ENCODE data around the gene SVIL.

SVIL gene

GRCh38 chr10:29415876-29416275 lies 218.9 kb downstream of the SVIL start:
- H3K27me3 ChIP-seq (ENCODE audit: insufficient read depth, insufficient read length) = no peaks in the 10 kb centered on the region
- H3K9me3 ChIP-seq (ENCODE audit: insufficient read depth, low read length) = peaks cover 4% of the 10 kb centered on the region; the same call in 1 of the 2 replicates

GRCh38 chr10:29414501-29414900 lies 220.3 kb downstream of the SVIL start:
- Histone ChIP-seq H3K9me3 (ENCODE audit: insufficient read depth, low read length) (peaks cover 12% of the 10 kb centered on the region; the same call in 1 of the 2 replicates), H3K36me3 (ENCODE audit: insufficient read depth, insufficient read length, low read length) (no peaks in the 10 kb centered on the region), H3K27me3 (ENCODE audit: insufficient read depth, insufficient read length) (no peaks in the 10 kb centered on the region), H3K4me3 (ENCODE audit: insufficient read length, low read depth) (no peak overlapping the region), H3K4me1 (ENCODE audit: insufficient read depth, insufficient read length) (no peaks in the 10 kb centered on the region), H3K9ac (ENCODE audit: insufficient read length, low read depth) (no peak overlapping the region)
- TF ChIP-seq SUZ12 (IDR thresholded peaks at IDR 0.05; ENCODE audit: extremely low read depth, insufficient read depth, insufficient read length) = no peak
- TF ChIP-seq YY1 (IDR thresholded peaks at IDR 0.05; ENCODE audit: insufficient read depth, insufficient read length) = no peak
- TF ChIP-seq ZNF274 (IDR thresholded peaks at IDR 0.05; ENCODE audit: low read depth, low read length) = no peak
- DNase-seq (ENCODE audit: low read depth, low spot score) = no peak

More at GRCh38 chr10:29415876-29416275, 218.9 kb downstream of the SVIL start:
- no peak overlapping the region for H3K4me3 ChIP-seq (ENCODE audit: insufficient read length, low read depth)
- no peak for DNase-seq (ENCODE audit: low read depth, low spot score)
- H3K4me1 ChIP-seq (ENCODE audit: insufficient read depth, insufficient read length) = no peaks in the 10 kb centered on the region
- H3K36me3 ChIP-seq (ENCODE audit: insufficient read depth, insufficient read length, low read length) = no peaks in the 10 kb centered on the region
- TF ChIP-seq YY1 (IDR thresholded peaks at IDR 0.05; ENCODE audit: insufficient read depth, insufficient read length) = no peak
- TF ChIP-seq ZNF274 (IDR thresholded peaks at IDR 0.05; ENCODE audit: low read depth, low read length) = no peak
- no peak for TF ChIP-seq SUZ12 (IDR thresholded peaks at IDR 0.05; ENCODE audit: extremely low read depth, insufficient read depth, insufficient read length)
- H3K9ac ChIP-seq (ENCODE audit: insufficient read length, low read depth) = no peak overlapping the region

- Histone ChIP-seq H3K27me3 (ENCODE audit: insufficient read depth, insufficient read length) (no peaks in the 10 kb centered on the region), H3K9me3 (ENCODE audit: insufficient read depth, low read length) (peaks cover 31% of the 10 kb centered on the region), H3K36me3 (ENCODE audit: insufficient read depth, insufficient read length, low read length) (no peaks in the 10 kb centered on the region), H3K4me3 (ENCODE audit: insufficient read length, low read depth) (no peak overlapping the region), H3K4me1 (ENCODE audit: insufficient read depth, insufficient read length) (no peaks in the 10 kb centered on the region), H3K9ac (ENCODE audit: insufficient read length, low read depth) (no peak overlapping the region)
- TF ChIP-seq SUZ12 (IDR thresholded peaks at IDR 0.05; ENCODE audit: extremely low read depth, insufficient read depth, insufficient read length) (no peak), ZNF274 (IDR thresholded peaks at IDR 0.05; ENCODE audit: low read depth, low read length) (no peak), YY1 (IDR thresholded peaks at IDR 0.05; ENCODE audit: insufficient read depth, insufficient read length) (no peak)
- DNase-seq (ENCODE audit: low read depth, low spot score) = no peak
Measured at GRCh38 chr10:29412485-29412884, 222.3 kb downstream of the SVIL start.

GRCh38 chr10:29411666-29412315 lies 223.0 kb downstream of the SVIL start:
- no peak for DNase-seq (ENCODE audit: low read depth, low spot score)
- no peaks in the 10 kb centered on the region for H3K4me1 ChIP-seq (ENCODE audit: insufficient read depth, insufficient read length)

GRCh38 chr10:29409241-29410054 lies 225.3 kb downstream of the SVIL start:
- peak overlapping the region; percentile 50 for H3K4me3 ChIP-seq (ENCODE audit: insufficient read length, low read depth)

More at GRCh38 chr10:29411666-29412315, 223.0 kb downstream of the SVIL start:
- H3K27me3 ChIP-seq (ENCODE audit: insufficient read depth, insufficient read length) = no peaks in the 10 kb centered on the region
- peaks cover 38% of the 10 kb centered on the region for H3K9me3 ChIP-seq (ENCODE audit: insufficient read depth, low read length)
- H3K9ac ChIP-seq (ENCODE audit: insufficient read length, low read depth) = no peak overlapping the region
- H3K36me3 ChIP-seq (ENCODE audit: insufficient read depth, insufficient read length, low read length) = no peaks in the 10 kb centered on the region
- no peak overlapping the region for H3K4me3 ChIP-seq (ENCODE audit: insufficient read length, low read depth)
- TF ChIP-seq SUZ12 (IDR thresholded peaks at IDR 0.05; ENCODE audit: extremely low read depth, insufficient read depth, insufficient read length) (no peak), YY1 (IDR thresholded peaks at IDR 0.05; ENCODE audit: insufficient read depth, insufficient read length) (no peak), ZNF274 (IDR thresholded peaks at IDR 0.05; ENCODE audit: low read depth, low read length) (no peak)

GRCh38 chr10:29408847-29409240 lies 225.9 kb downstream of the SVIL start:
- Histone ChIP-seq H3K27me3 (ENCODE audit: insufficient read depth, insufficient read length) (no peaks in the 10 kb centered on the region), H3K4me1 (ENCODE audit: insufficient read depth, insufficient read length) (no peaks in the 10 kb centered on the region), H3K36me3 (ENCODE audit: insufficient read depth, insufficient read length, low read length) (no peaks in the 10 kb centered on the region), H3K9me3 (ENCODE audit: insufficient read depth, low read length) (peaks cover 50% of the 10 kb centered on the region), H3K9ac (ENCODE audit: insufficient read length, low read depth) (no peak overlapping the region), H3K4me3 (ENCODE audit: insufficient read length, low read depth) (no peak overlapping the region)
- DNase-seq (ENCODE audit: low read depth, low spot score) = no peak
- TF ChIP-seq ZNF274 (IDR thresholded peaks at IDR 0.05; ENCODE audit: low read depth, low read length) = no peak
- no peak for TF ChIP-seq SUZ12 (IDR thresholded peaks at IDR 0.05; ENCODE audit: extremely low read depth, insufficient read depth, insufficient read length)
- TF ChIP-seq YY1 (IDR thresholded peaks at IDR 0.05; ENCODE audit: insufficient read depth, insufficient read length) = no peak

More at GRCh38 chr10:29409241-29410054, 225.3 kb downstream of the SVIL start:
- Histone ChIP-seq H3K9me3 (ENCODE audit: insufficient read depth, low read length) (peaks cover 50% of the 10 kb centered on the region), H3K9ac (ENCODE audit: insufficient read length, low read depth) (peak overlapping the region; percentile 75), H3K27me3 (ENCODE audit: insufficient read depth, insufficient read length) (no peaks in the 10 kb centered on the region), H3K4me1 (ENCODE audit: insufficient read depth, insufficient read length) (no peaks in the 10 kb centered on the region), H3K36me3 (ENCODE audit: insufficient read depth, insufficient read length, low read length) (no peaks in the 10 kb centered on the region)
- TF ChIP-seq YY1 (IDR thresholded peaks at IDR 0.05; ENCODE audit: insufficient read depth, insufficient read length) = no peak
- TF ChIP-seq SUZ12 (IDR thresholded peaks at IDR 0.05; ENCODE audit: extremely low read depth, insufficient read depth, insufficient read length) = no peak
- TF ChIP-seq ZNF274 (IDR thresholded peaks at IDR 0.05; ENCODE audit: low read depth, low read length) = no peak
- no peak for DNase-seq (ENCODE audit: low read depth, low spot score)
